T-helper 2 cell treated with Interferon-gamma antibody and Interleukin-4, amounts not matched to agents 5 μg/mL and 100 μg/mL, for 36 hours (primary cell): Measurements from ENCODE around the gene CAMTA1.
"Not testable (repeated sequence)": the region's sequence is repeated elsewhere in the genome, so short reads cannot be mapped to it uniquely, and the experiment has no call there.

Experiments
- DNase-seq: peaks from one replicate; pipeline ENCODE4 v3.0.0; 2021; ENCODE audit warnings: low spot score
- H3K27ac Mint-ChIP-seq: one replicate; pipeline ENCODE4 v1.8.0; 2021; ENCODE audit warnings: mild to moderate bottlenecking, mixed read lengths
- H3K27me3 Mint-ChIP-seq: one replicate; pipeline ENCODE4 v1.8.0; 2021; ENCODE audit warnings: low read depth, mixed read lengths
- H3K36me3 Mint-ChIP-seq: one replicate; pipeline ENCODE4 v1.8.0; 2021; ENCODE audit warnings: low read depth, mixed read lengths
- H3K4me1 Mint-ChIP-seq: one replicate; pipeline ENCODE4 v1.8.0; 2021; ENCODE audit warnings: low read depth, mixed read lengths
- H3K4me3 Mint-ChIP-seq: one replicate; pipeline ENCODE4 v1.8.0; 2022; ENCODE audit warnings: mild to moderate bottlenecking, moderate library complexity, mixed read lengths
- H3K9me3 Mint-ChIP-seq: one replicate; pipeline ENCODE4 v1.8.0; 2021; ENCODE audit warnings: mixed read lengths

CAMTA1 gene

GRCh38 chr1:6911021-6911941 is 126.0 kb downstream of the CAMTA1 start:
- Mint-ChIP-seq H3K4me3 (no peak overlapping the region), H3K36me3 (no peaks in the 10 kb centered on the region), H3K4me1 (no peaks in the 10 kb centered on the region), H3K27me3 (peaks cover 3% of the 10 kb centered on the region), H3K27ac (no peak overlapping the region), H3K9me3 (peaks cover 4% of the 10 kb centered on the region)
- DNase-seq, result no peak

- no peak for DNase-seq
- H3K9me3 Mint-ChIP-seq, result peaks cover 4% of the 10 kb centered on the region
- no peak overlapping the region for H3K27ac Mint-ChIP-seq
- peaks cover 3% of the 10 kb centered on the region for H3K27me3 Mint-ChIP-seq
- H3K4me1 Mint-ChIP-seq, result peaks cover under 1% of the 10 kb centered on the region
- no peaks in the 10 kb centered on the region for H3K36me3 Mint-ChIP-seq
- no peak overlapping the region for H3K4me3 Mint-ChIP-seq
Measured at GRCh38 chr1:6911974-6912373, 126.7 kb downstream of the CAMTA1 start.

- no peak for DNase-seq
- Mint-ChIP-seq H3K9me3 (peaks cover 4% of the 10 kb centered on the region), H3K4me1 (peaks cover 3% of the 10 kb centered on the region), H3K27ac (no peak overlapping the region), H3K27me3 (peaks cover 3% of the 10 kb centered on the region), H3K4me3 (no peak overlapping the region), H3K36me3 (no peaks in the 10 kb centered on the region)
Measured at GRCh38 chr1:6912518-6912917, 127.3 kb downstream of the CAMTA1 start.

- Mint-ChIP-seq H3K9me3 (peaks cover 4% of the 10 kb centered on the region), H3K36me3 (no peaks in the 10 kb centered on the region), H3K27ac (no peak overlapping the region), H3K4me1 (peaks cover 3% of the 10 kb centered on the region), H3K27me3 (peaks cover 3% of the 10 kb centered on the region), H3K4me3 (no peak overlapping the region)
- no peak for DNase-seq
Measured at GRCh38 chr1:6913086-6913485, 127.8 kb downstream of the CAMTA1 start.

- DNase-seq, result no peak
- Mint-ChIP-seq H3K27ac (no peak overlapping the region), H3K9me3 (peaks cover 4% of the 10 kb centered on the region), H3K4me3 (no peak overlapping the region), H3K36me3 (no peaks in the 10 kb centered on the region), H3K4me1 (peaks cover 3% of the 10 kb centered on the region), H3K27me3 (peaks cover 3% of the 10 kb centered on the region)
Measured at GRCh38 chr1:6914706-6915105, 129.5 kb downstream of the CAMTA1 start.

- peaks cover 3% of the 10 kb centered on the region for H3K4me1 Mint-ChIP-seq
- H3K4me3 Mint-ChIP-seq, result no peak overlapping the region
- H3K27me3 Mint-ChIP-seq, result peaks cover 3% of the 10 kb centered on the region
- H3K27ac Mint-ChIP-seq, result no peak overlapping the region
- H3K36me3 Mint-ChIP-seq, result no peaks in the 10 kb centered on the region
- H3K9me3 Mint-ChIP-seq, result peaks cover 4% of the 10 kb centered on the region
- no peak for DNase-seq
Measured at GRCh38 chr1:6915999-6916565, 130.8 kb downstream of the CAMTA1 start.

GRCh38 chr1:6917067-6917466 is 131.8 kb downstream of the CAMTA1 start:
- peaks cover 3% of the 10 kb centered on the region for H3K4me1 Mint-ChIP-seq
- no peaks in the 10 kb centered on the region for H3K36me3 Mint-ChIP-seq
- H3K27me3 Mint-ChIP-seq, result peaks cover 3% of the 10 kb centered on the region
- H3K27ac Mint-ChIP-seq, result no peak overlapping the region
- H3K9me3 Mint-ChIP-seq, result peaks cover 4% of the 10 kb centered on the region
- no peak overlapping the region for H3K4me3 Mint-ChIP-seq
- DNase-seq, result no peak

GRCh38 chr1:6918186-6918924 is 133.1 kb downstream of the CAMTA1 start:
- H3K27ac Mint-ChIP-seq, result no peak overlapping the region
- no peak for DNase-seq
- H3K4me1 Mint-ChIP-seq, result peaks cover 3% of the 10 kb centered on the region
- no peak overlapping the region for H3K4me3 Mint-ChIP-seq
- H3K36me3 Mint-ChIP-seq, result no peaks in the 10 kb centered on the region
- peaks cover 3% of the 10 kb centered on the region for H3K27me3 Mint-ChIP-seq
- H3K9me3 Mint-ChIP-seq, result peaks cover 3% of the 10 kb centered on the region

GRCh38 chr1:6918925-6919511 is 133.8 kb downstream of the CAMTA1 start:
- Mint-ChIP-seq H3K9me3 (no peaks in the 10 kb centered on the region), H3K4me1 (peaks cover 3% of the 10 kb centered on the region), H3K36me3 (no peaks in the 10 kb centered on the region), H3K4me3 (no peak overlapping the region), H3K27ac (no peak overlapping the region), H3K27me3 (no peaks in the 10 kb centered on the region)
- no peak for DNase-seq

- H3K4me3 Mint-ChIP-seq, H3K36me3 Mint-ChIP-seq, H3K27ac Mint-ChIP-seq, DNase-seq, H3K27me3 Mint-ChIP-seq, H3K4me1 Mint-ChIP-seq, H3K9me3 Mint-ChIP-seq: not testable (repeated sequence)
Measured at GRCh38 chr1:6921506-6921905, 136.3 kb downstream of the CAMTA1 start.

- no peak overlapping the region for H3K27ac Mint-ChIP-seq
- no peaks in the 10 kb centered on the region for H3K36me3 Mint-ChIP-seq
- H3K4me1 Mint-ChIP-seq, result no peaks in the 10 kb centered on the region
- DNase-seq, result no peak
- H3K9me3 Mint-ChIP-seq, result no peaks in the 10 kb centered on the region
- peaks cover 3% of the 10 kb centered on the region for H3K27me3 Mint-ChIP-seq
- H3K4me3 Mint-ChIP-seq, result no peak overlapping the region
Measured at GRCh38 chr1:6922096-6922931, 137.1 kb downstream of the CAMTA1 start.

- H3K4me1 Mint-ChIP-seq, result no peaks in the 10 kb centered on the region
- no peaks in the 10 kb centered on the region for H3K9me3 Mint-ChIP-seq
- no peak overlapping the region for H3K27ac Mint-ChIP-seq
- DNase-seq, result no peak
- no peak overlapping the region for H3K4me3 Mint-ChIP-seq
- H3K27me3 Mint-ChIP-seq, result peaks cover 5% of the 10 kb centered on the region
- H3K36me3 Mint-ChIP-seq, result no peaks in the 10 kb centered on the region
Measured at GRCh38 chr1:6923012-6923411, 137.8 kb downstream of the CAMTA1 start.

GRCh38 chr1:6923416-6923815 is 138.2 kb downstream of the CAMTA1 start:
- H3K36me3 Mint-ChIP-seq, result no peaks in the 10 kb centered on the region
- no peak overlapping the region for H3K4me3 Mint-ChIP-seq
- no peak for DNase-seq
- peaks cover 1% of the 10 kb centered on the region for H3K4me1 Mint-ChIP-seq
- H3K27me3 Mint-ChIP-seq, result peaks cover 5% of the 10 kb centered on the region
- H3K9me3 Mint-ChIP-seq, result no peaks in the 10 kb centered on the region
- no peak overlapping the region for H3K27ac Mint-ChIP-seq
